SK-N-SH (cell line): ENCODE data around the gene NUBP1. TPM values are rescaled to one million over a fixed set of nuclear protein-coding genes. Genes with fewer than 3 reads are reported as not detected.

ENCODE experiments used
- CTCF ChIA-PET: fragments of 300-600, 350-600 bp; formaldehyde crosslinking; extraction: SDS; loops from one replicate; lab custom pipeline; 2021; lab: Yijun Ruan, JAX
- POLR2A ChIA-PET: fragments of 350-600 bp; sonication (Branson Sonifier 250); formaldehyde crosslinking; extraction: SDS; loops from one replicate; lab custom pipeline; 2020; ENCODE audit warnings: antibody characterized with exemption, inconsistent platforms; lab: Yijun Ruan, JAX
- DNase-seq: peaks from one replicate; pipeline ENCODE4 v3.0.0; 2012
- H2AFZ ChIP-seq: fragments of 200-600 bp; sonication (generic); 2 replicates; pipeline ENCODE4 v1.8.1; 2016; ENCODE audit warnings: antibody characterized with exemption, mild to moderate bottlenecking, low read depth
- H3F3A ChIP-seq: fragments of 200-600 bp; sonication (generic); replicated peaks from 2 replicates; pipeline ENCODE3; 2016; ENCODE audit warnings: antibody characterized with exemption, mild to moderate bottlenecking; ENCODE audit not compliant: insufficient read depth
- H3K27ac ChIP-seq, 2 experiments: fragments of 200-500 bp in 1 of 2; fragments of 200-600 bp in 1 of 2; sonication (Bioruptor generic) in 1 of 2; sonication (generic), shearing (Covaris generic) in 1 of 2; 2 replicates each; pipeline versions ENCODE4 v1.5.1 to v1.6.1; 2014 to 2016; ENCODE audit warnings: low read depth in 2 of 2, inconsistent platforms in 1 of 2, low read length in 1 of 2, mild to moderate bottlenecking in 1 of 2, mixed read lengths in 1 of 2
- H3K27me3 ChIP-seq: fragments of 200-600 bp; sonication (generic), shearing (Covaris generic); 2 replicates; pipeline ENCODE4 v1.6.1; 2016; ENCODE audit warnings: mixed run types; ENCODE audit not compliant: insufficient read depth
- H3K36me3 ChIP-seq, 2 experiments: fragments of 200-500 bp in 1 of 2; fragments of 200-600 bp in 1 of 2; sonication (Bioruptor generic) in 1 of 2; sonication (generic) in 1 of 2; replicated peaks in 1 of 2; 2 replicates each; pipeline versions ENCODE3 to v1.5.1; 2014 to 2016; ENCODE audit warnings: low read length in 1 of 2, mild to moderate bottlenecking in 1 of 2; ENCODE audit not compliant: insufficient read depth in 2 of 2, control insufficient read depth in 1 of 2
- H3K4me1 ChIP-seq, 2 experiments: fragments of 200-500 bp in 1 of 2; fragments of 200-600 bp in 1 of 2; sonication (Bioruptor generic) in 1 of 2; sonication (generic), shearing (Covaris generic) in 1 of 2; 2 replicates each; pipeline versions ENCODE4 v1.5.1 to v1.6.1; 2014 to 2016; ENCODE audit warnings: low read depth in 1 of 2, low read length in 1 of 2, mixed run types in 1 of 2; ENCODE audit not compliant: insufficient read depth in 2 of 2, control insufficient read depth in 1 of 2
- H3K4me2 ChIP-seq: fragments of 200-600 bp; sonication (generic), shearing (Covaris generic); 2 replicates; pipeline ENCODE4 v1.6.1; 2017; ENCODE audit warnings: mixed run types
- H3K4me3 ChIP-seq, 2 experiments: fragments of 200-500 bp in 1 of 2; fragments of 200-600 bp in 1 of 2; sonication (Bioruptor generic) in 1 of 2; sonication (generic), shearing (Covaris generic) in 1 of 2; 2 replicates each; pipeline versions ENCODE4 v1.5.1 to v1.8.1; 2014 to 2016; ENCODE audit warnings: low read depth in 2 of 2, inconsistent platforms in 1 of 2, low read length in 1 of 2, mild to moderate bottlenecking in 1 of 2, mixed read lengths in 1 of 2, moderate library complexity in 1 of 2
- H3K79me2 ChIP-seq: fragments of 200-600 bp; sonication (generic); 2 replicates; pipeline ENCODE4 v1.8.1; 2017; ENCODE audit warnings: mild to moderate bottlenecking; ENCODE audit not compliant: insufficient read depth
- H3K9ac ChIP-seq: fragments of 200-600 bp; sonication (generic); 2 replicates; pipeline ENCODE4 v1.6.1; 2017; ENCODE audit warnings: mixed run types
- H3K9me2 ChIP-seq: fragments of 200-600 bp; sonication (generic); 2 replicates; pipeline ENCODE4 v1.6.1; 2017; ENCODE audit warnings: mixed run types
- H3K9me3 ChIP-seq: fragments of 200-600 bp; sonication (generic); 2 replicates; pipeline ENCODE4 v1.6.1; 2017; ENCODE audit warnings: mixed run types, mild to moderate bottlenecking, moderate library complexity
- H4K20me1 ChIP-seq: fragments of 200-600 bp; sonication (generic); 2 replicates; pipeline ENCODE4 v1.6.1; 2017; ENCODE audit warnings: mild to moderate bottlenecking, mixed run types; ENCODE audit not compliant: insufficient read depth
- CTCF ChIP-seq: fragments of 200-600 bp; sonication (generic); IDR thresholded peaks from 2 replicates; pipeline ENCODE4 v1.6.1; 2017; ENCODE audit warnings: antibody characterized with exemption, mild to moderate bottlenecking, moderate library complexity
- ELF1 ChIP-seq: IDR thresholded peaks from 2 replicates; pipeline ENCODE4 v1.4.0; 2012
- EP300 ChIP-seq, 2 experiments: IDR thresholded peaks; 2 replicates each; pipeline versions ENCODE4 v1.4.0 to v1.6.1; 2012; ENCODE audit warnings: borderline replicate concordance in 1 of 2, low read depth in 1 of 2, low read length in 1 of 2
- EZH2phosphoT487 ChIP-seq: fragments of 200-600 bp; sonication (generic); IDR thresholded peaks from 2 replicates; pipeline ENCODE4 v1.6.1; 2017; ENCODE audit warnings: low read depth, mixed run types, mild to moderate bottlenecking, antibody characterized with exemption, moderate library complexity, borderline replicate concordance
- FOXM1 ChIP-seq: IDR thresholded peaks from 2 replicates; pipeline ENCODE4 v1.4.0; 2012; ENCODE audit warnings: low read depth, mild to moderate bottlenecking
- GABPA ChIP-seq: IDR thresholded peaks from 2 replicates; pipeline ENCODE4 v1.4.0; 2012; ENCODE audit warnings: low read depth, mild to moderate bottlenecking
- GATA2 ChIP-seq: sonication (generic); formaldehyde crosslinking; IDR thresholded peaks from 2 replicates; pipeline ENCODE4 v1.5.0; 2020; ENCODE audit warnings: mild to moderate bottlenecking, missing genetic modification reagents
- JUND ChIP-seq: IDR thresholded peaks from 2 replicates; pipeline ENCODE4 v1.4.0; 2012
- MAX ChIP-seq: IDR thresholded peaks from 2 replicates; pipeline ENCODE4 v1.4.0; 2012; ENCODE audit warnings: low read depth
- MEF2A ChIP-seq: IDR thresholded peaks from 2 replicates; pipeline ENCODE4 v1.4.0; 2012; ENCODE audit warnings: low read depth, borderline replicate concordance
- NRF1 ChIP-seq: IDR thresholded peaks from 2 replicates; pipeline ENCODE4 v1.6.1; 2012; ENCODE audit warnings: low read depth, mild to moderate bottlenecking, low read length
- PBX3 ChIP-seq: IDR thresholded peaks from 2 replicates; pipeline ENCODE4; 2012
- RCOR1 ChIP-seq: fragments of 150-350 bp; IDR thresholded peaks from 2 replicates; pipeline ENCODE4 v1.6.1; 2017; ENCODE audit warnings: antibody characterized with exemption, low read length
- RFX5 ChIP-seq: IDR thresholded peaks from 2 replicates; pipeline ENCODE4 v1.6.1; 2012; ENCODE audit warnings: mild to moderate bottlenecking, improper control_type of control experiment, low read length
- RXRA ChIP-seq: IDR thresholded peaks from 2 replicates; pipeline ENCODE4 v1.4.0; 2012; ENCODE audit warnings: low read depth, mild to moderate bottlenecking, borderline replicate concordance
- SIN3A ChIP-seq: IDR thresholded peaks from 2 replicates; pipeline ENCODE4 v1.6.1; 2012; ENCODE audit warnings: low read depth, mild to moderate bottlenecking, low read length, moderate library complexity, borderline replicate concordance
- SMC3 ChIP-seq: IDR thresholded peaks from 2 replicates; pipeline ENCODE4 v1.6.1; 2012; ENCODE audit warnings: low read depth, low read length, improper control_type of control experiment
- TCF12 ChIP-seq: IDR thresholded peaks from 2 replicates; pipeline ENCODE4 v1.4.0; 2012
- USF2 ChIP-seq: fragments of 150-350 bp; IDR thresholded peaks from 2 replicates; pipeline ENCODE4 v1.6.1; 2017; ENCODE audit warnings: antibody characterized with exemption, low read length, low read depth, borderline replicate concordance
- ZBTB33 ChIP-seq: IDR thresholded peaks from 2 replicates; pipeline ENCODE4 v1.4.0; 2012; ENCODE audit warnings: low read depth, borderline replicate concordance
- WGBS: methylation state at CpG from one replicate; pipeline ENCODE4 v1.1.6; 2017; ENCODE audit warnings: low lambda C conversion rate; 5-methylcytosine and 5-hydroxymethylcytosine counted together
- polyA plus RNA-seq, 3 experiments: library from polyadenylated mRNA; depleted of rRNA; stranded (reverse); fragments of >200 nt; gene quantifications; 2 replicates each; pipeline ENCODE4 v1.2.3, GENCODE V29; 2012

NUBP1 gene
- polyA plus RNA-seq, 1 of the 3 experiments (the other 2 are of a cell fraction): 49.8 TPM

- TF ChIP-seq PBX3 (no peak), GATA2 (CRISPR knock-in tag) (no peak), EP300 (IDR thresholded peaks at IDR 0.05; ENCODE audit: borderline replicate concordance in 1 of 2, low read depth in 1 of 2, low read length in 1 of 2) (no peak), RFX5 (no peak)
Observed at GRCh38 chr16:10791048-10791447, 47.4 kb downstream of the NUBP1 start (continued).

- Histone ChIP-seq H3K36me3 (no peaks in the 10 kb centered on the region), H3K9me3 (no peaks in the 10 kb centered on the region), H3K79me2 (no peaks in the 10 kb centered on the region), H3K4me3 (no peak overlapping the region), H2AFZ (no peak overlapping the region), H3K4me1 (no peaks in the 10 kb centered on the region), H3K4me2 (no peak overlapping the region), H3F3A (no peaks in the 10 kb centered on the region), H3K27me3 (no peaks in the 10 kb centered on the region), H4K20me1 (no peaks in the 10 kb centered on the region), H3K9me2 (no peaks in the 10 kb centered on the region), H3K27ac (no peak overlapping the region), H3K9ac (no peak overlapping the region)
- ChIA-PET CTCF (no interaction called here), POLR2A (interaction anchor here (0.6 kb wide), 1 partner anchor 536 kb away, joined by 3 read pairs; no protein-coding TSS in a partner anchor)
- no peak for TF ChIP-seq JUND
- TF ChIP-seq TCF12: no peak
- no peak for TF ChIP-seq MAX
- TF ChIP-seq FOXM1: no peak
- TF ChIP-seq EP300 (IDR thresholded peaks at IDR 0.05; ENCODE audit: borderline replicate concordance in 1 of 2, low read depth in 1 of 2, low read length in 1 of 2): no peak
- no peak for TF ChIP-seq RXRA
- TF ChIP-seq CTCF: no peak
- no peak for TF ChIP-seq GATA2 (CRISPR knock-in tag)
- TF ChIP-seq RFX5: no peak
- no peak for TF ChIP-seq NRF1
- no peak for TF ChIP-seq ZBTB33
- TF ChIP-seq EZH2phosphoT487: no peak
- TF ChIP-seq ELF1: no peak
- no peak for TF ChIP-seq USF2
- TF ChIP-seq SIN3A: no peak
- TF ChIP-seq MEF2A: no peak
- no peak for TF ChIP-seq RCOR1
- no peak for TF ChIP-seq PBX3
- TF ChIP-seq GABPA: no peak
- TF ChIP-seq SMC3: no peak
- 72% methylated on average over 3 of the region's 3 CpGs for WGBS
- DNase-seq: no peak
Observed at GRCh38 chr16:10799736-10800135, 56.1 kb downstream of the NUBP1 start.
